ENCODE results near the gene NQO2. TPM values are rescaled to one million over a fixed set of nuclear protein-coding genes. Genes with fewer than 3 reads are reported as not detected.
A peak's percentile ranks its signal among the peaks of the same experiment; 100 is the strongest.
"Not testable (repeated sequence)": the region's sequence is repeated elsewhere in the genome, so short reads cannot be mapped to it uniquely, and the experiment has no call there.

Gene NQO2
- polyA plus RNA-seq, 1 experiment, result 34.3 TPM

DNA sequence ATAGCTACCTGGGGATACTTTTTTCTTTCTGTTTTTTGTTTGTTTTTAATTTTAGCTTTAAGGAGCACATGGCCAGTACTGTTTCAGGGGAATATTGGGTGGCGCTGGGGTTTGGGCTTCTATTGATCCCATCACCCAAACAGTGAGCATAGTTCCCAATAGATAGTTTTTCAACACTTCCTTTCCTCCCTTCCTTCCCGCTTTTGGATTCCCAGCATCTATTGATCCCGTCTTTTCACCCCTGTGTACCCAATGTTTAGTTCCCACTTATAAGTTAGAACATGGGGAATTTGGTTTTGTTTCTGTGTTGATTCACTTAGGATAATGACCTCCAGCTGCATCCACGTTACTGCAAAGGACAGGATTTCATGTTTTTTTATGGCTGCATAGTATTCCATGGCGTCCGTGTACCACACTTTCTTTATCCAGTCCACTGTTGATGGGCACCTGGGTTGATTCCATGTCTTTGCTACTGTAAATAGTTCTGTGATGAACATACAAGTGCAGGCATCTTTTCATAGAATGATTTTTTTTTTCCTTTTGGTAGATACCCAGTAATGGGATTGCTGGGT lies 20.1 kb downstream of the NQO2 start:
- POLR2A ChIA-PET, result interaction anchor here (1.2 kb wide), 1 partner anchor 8 kb away, joined by 3 read pairs; no protein-coding TSS in a partner anchor
- H3K9me3 ChIP-seq (ENCODE audit: control insufficient read depth, insufficient read depth, low read length), result peaks cover 11% of the 10 kb centered on the region
- CTCF ChIA-PET, result interaction anchor here (0.9 to 1.2 kb wide), 2 partner anchors 18 to 282 kb away, joined by 4 read pairs; no protein-coding TSS in a partner anchor
- no peak overlapping the region for H3K27ac ChIP-seq (ENCODE audit: low read depth, low read length)
- no peak for DNase-seq (ENCODE audit: low read depth, low spot score)
- no peaks in the 10 kb centered on the region for H3K27me3 ChIP-seq (ENCODE audit: control insufficient read depth, insufficient read depth, low read length)
- no peak overlapping the region for H3K4me3 ChIP-seq (ENCODE audit: low read depth, low read length)
- TF ChIP-seq, protein P1, sequence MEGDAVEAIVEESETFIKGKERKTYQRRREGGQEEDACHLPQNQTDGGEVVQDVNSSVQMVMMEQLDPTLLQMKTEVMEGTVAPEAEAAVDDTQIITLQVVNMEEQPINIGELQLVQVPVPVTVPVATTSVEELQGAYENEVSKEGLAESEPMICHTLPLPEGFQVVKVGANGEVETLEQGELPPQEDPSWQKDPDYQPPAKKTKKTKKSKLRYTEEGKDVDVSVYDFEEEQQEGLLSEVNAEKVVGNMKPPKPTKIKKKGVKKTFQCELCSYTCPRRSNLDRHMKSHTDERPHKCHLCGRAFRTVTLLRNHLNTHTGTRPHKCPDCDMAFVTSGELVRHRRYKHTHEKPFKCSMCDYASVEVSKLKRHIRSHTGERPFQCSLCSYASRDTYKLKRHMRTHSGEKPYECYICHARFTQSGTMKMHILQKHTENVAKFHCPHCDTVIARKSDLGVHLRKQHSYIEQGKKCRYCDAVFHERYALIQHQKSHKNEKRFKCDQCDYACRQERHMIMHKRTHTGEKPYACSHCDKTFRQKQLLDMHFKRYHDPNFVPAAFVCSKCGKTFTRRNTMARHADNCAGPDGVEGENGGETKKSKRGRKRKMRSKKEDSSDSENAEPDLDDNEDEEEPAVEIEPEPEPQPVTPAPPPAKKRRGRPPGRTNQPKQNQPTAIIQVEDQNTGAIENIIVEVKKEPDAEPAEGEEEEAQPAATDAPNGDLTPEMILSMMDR (IDR thresholded peaks at IDR 0.05; ENCODE audit: low read depth, low read length), result no peak

DNA sequence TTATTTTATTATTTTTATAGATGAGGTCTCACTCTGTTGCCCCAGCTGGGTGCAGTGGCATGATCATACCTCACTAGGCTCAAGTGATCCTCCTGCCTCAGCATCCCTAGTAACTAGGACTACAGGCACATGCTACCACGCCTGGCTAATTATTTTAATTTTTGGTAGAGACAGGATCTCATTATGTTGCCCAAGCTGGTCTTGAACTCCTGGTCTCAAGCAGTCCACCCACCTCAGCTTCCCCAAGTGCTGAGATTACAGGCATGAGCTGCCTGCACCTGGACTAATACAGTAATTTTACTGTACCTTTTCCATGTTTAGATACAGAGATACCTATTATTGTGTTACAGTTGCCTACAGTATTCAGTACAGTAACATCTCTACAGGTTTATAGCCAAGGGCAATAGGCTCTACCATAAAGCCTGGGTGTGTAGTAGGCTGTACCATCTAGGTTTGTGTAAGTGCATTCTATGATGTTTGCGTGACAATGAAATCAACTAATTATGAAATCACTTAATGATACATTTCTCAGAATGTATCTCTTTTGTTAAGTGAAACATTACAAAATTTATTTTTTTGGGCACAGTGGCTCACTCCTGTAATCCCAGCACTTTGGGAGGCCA lies 21.4 kb downstream of the NQO2 start:
- H3K4me3 ChIP-seq (ENCODE audit: low read depth, low read length); H3K27me3 ChIP-seq (ENCODE audit: control insufficient read depth, insufficient read depth, low read length); POLR2A ChIA-PET; H3K27ac ChIP-seq (ENCODE audit: low read depth, low read length); DNase-seq (ENCODE audit: low read depth, low spot score): not testable (repeated sequence)
- CTCF ChIA-PET, result interaction anchor here (0.9 to 1.2 kb wide), 2 partner anchors 19 to 283 kb away, joined by 4 read pairs; no protein-coding TSS in a partner anchor
- peaks cover 11% of the 10 kb centered on the region for H3K9me3 ChIP-seq (ENCODE audit: control insufficient read depth, insufficient read depth, low read length)

DNA sequence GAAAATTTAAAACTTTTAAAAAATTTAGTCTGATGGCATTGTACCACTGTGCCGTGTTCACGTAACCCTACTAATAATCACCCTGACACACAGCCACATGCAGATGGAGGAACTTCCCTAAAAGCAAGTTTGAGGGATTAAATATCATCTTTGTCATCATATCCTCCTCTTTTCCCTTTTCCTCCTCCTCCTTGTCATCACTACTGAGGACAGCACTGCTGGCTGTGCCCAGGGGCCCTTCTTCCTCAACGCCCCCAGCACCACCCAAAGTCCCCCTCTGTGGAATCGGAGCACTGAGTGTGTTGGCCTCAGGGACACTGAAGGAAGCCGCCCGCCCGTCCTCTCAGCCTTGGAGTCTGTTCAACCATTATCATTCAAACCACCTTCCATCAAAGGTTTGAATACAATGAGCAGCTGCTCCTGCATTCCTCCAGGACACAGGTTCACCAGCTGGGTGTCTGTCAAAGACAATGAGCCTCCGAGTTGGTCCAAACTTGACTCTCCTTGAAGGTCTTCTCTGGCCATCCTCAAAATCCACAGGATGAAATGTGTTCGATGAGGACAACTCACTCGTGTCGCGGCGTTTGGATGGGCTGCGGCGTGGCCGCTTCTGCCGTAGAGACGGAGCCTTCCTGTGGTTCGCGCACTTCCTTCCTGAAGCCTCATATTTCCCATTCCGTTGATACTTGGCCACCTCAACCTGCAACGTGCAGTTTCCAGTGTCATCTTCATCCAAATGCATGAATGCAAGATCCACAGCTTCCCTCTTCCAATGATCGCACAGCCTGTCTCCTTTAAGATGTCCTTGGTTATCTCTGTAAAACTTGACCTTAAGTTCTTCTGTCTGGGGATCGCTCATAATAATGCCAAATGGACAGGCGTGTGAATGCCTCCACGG lies 23.3 kb downstream of the NQO2 start:
- Histone ChIP-seq H3K27me3 (ENCODE audit: control insufficient read depth, insufficient read depth, low read length) (no peaks in the 10 kb centered on the region), H3K4me3 (ENCODE audit: low read depth, low read length) (no peak overlapping the region), H3K9me3 (ENCODE audit: control insufficient read depth, insufficient read depth, low read length) (peaks cover 11% of the 10 kb centered on the region), H3K27ac (ENCODE audit: low read depth, low read length) (no peak overlapping the region)
- DNase-seq (ENCODE audit: low read depth, low spot score), result no peak
- POLR2A ChIA-PET, result no interaction called here
- CTCF ChIA-PET, result no interaction called here
- TF ChIP-seq, protein P1 (IDR thresholded peaks at IDR 0.05; ENCODE audit: low read depth, low read length), result no peak

DNA sequence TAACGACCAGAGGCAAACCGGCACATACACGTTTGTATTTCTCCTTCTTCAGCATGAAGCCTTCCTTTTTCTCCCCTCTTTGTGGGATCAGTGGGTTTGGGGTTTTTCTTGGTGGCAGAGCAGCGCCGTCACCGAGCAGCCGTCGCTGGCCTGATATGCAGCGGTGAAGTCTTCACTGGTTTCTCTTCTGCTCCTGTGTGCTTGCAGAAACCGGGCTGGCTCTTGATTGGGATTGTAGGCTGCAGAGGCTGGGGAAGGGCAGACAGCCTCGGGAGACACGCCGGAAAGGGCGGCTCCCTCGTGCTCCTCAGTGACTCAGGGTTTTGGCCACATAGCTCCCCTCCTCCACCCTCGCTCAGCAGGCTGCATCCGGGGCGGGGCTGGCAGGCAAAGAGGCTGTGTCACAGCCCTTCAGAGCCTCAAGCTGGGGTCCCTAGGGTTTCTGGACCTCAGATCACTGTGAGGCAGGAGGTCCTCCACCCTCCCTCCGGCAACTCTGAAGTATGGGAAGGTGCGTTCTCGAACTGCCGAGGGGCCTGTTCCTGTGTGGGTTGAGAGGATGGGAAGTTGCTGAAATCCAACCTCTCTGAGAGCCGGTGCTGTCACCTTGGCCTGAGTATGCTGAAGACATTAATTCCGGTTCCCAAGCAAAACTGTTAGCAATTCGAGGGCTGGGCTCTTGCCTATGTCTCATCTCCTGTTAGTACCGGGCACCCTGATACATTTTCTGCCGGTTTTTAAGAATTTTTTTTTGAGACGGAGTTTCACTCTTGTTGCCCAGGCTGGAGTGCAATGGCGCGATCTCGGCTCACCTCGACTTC lies 24.2 kb downstream of the NQO2 start:
- CTCF ChIA-PET, result no interaction called here
- no peaks in the 10 kb centered on the region for H3K27me3 ChIP-seq (ENCODE audit: control insufficient read depth, insufficient read depth, low read length)
- TF ChIP-seq, protein P1 (IDR thresholded peaks at IDR 0.05; ENCODE audit: low read depth, low read length), result no peak
- POLR2A ChIA-PET, result interaction anchor here (0.6 kb wide), 1 partner anchor 30 kb away, joined by 6 read pairs; no protein-coding TSS in a partner anchor
- peak; percentile 16 for DNase-seq (ENCODE audit: low read depth, low spot score)
- peaks cover 11% of the 10 kb centered on the region for H3K9me3 ChIP-seq (ENCODE audit: control insufficient read depth, insufficient read depth, low read length)
- H3K27ac ChIP-seq (ENCODE audit: low read depth, low read length), result peak overlapping the region; percentile 43
- no peak overlapping the region for H3K4me3 ChIP-seq (ENCODE audit: low read depth, low read length)
